Activated CD4-positive, CD25-positive, alpha-beta regulatory T cell treated with anti-CD3 and anti-CD28 coated beads, Interleukin-2, amount 50 U/mL, for 16 hours (primary cell): Measurements from ENCODE around the gene MPP7.

Experiments used
- DNase-seq: peaks from one replicate; pipeline ENCODE4 v3.0.0-alpha.2; 2020; ENCODE audit warnings: low read depth, low spot score

Gene MPP7

GRCh38 chr10:28269842-28270456 lies 32.9 kb downstream of the MPP7 start:
- no peak for DNase-seq

DNA sequence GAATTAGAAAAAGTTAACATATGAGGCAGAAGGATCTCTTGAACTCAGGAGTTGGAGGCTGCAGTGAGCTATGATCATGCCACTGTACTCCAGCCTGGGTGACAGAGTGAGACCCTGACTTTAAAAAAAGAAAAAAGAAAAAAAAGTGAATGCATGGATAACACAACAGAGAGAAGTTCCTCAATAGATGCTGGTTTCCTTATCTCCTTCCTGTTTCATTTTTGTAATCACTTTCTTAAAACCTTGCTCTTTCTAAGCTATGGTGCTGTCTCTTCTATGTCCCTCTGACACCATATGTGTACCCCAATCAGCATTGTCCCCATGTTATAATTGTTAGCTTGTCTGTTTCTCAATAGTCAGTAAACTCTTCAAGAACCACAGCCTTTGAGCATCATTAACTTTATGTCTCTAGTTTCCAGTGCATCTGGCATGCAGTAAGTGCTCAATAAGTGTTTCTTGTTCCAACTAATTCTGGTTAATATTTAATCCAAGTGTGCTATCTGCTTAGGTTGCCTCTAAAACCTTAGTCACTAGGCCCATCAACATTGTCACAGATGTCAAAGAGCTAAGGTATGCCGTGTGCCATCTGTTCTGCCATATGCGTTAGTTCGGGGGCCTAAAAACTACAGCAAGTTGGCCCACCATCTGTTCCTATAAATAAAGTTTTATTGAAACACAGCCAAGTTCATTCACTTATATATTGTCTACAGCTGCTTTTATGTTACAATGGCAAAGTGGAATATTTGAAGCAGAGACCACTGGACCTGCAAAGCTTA lies 36.2 kb downstream of the MPP7 start:
- DNase-seq = no peak

DNA sequence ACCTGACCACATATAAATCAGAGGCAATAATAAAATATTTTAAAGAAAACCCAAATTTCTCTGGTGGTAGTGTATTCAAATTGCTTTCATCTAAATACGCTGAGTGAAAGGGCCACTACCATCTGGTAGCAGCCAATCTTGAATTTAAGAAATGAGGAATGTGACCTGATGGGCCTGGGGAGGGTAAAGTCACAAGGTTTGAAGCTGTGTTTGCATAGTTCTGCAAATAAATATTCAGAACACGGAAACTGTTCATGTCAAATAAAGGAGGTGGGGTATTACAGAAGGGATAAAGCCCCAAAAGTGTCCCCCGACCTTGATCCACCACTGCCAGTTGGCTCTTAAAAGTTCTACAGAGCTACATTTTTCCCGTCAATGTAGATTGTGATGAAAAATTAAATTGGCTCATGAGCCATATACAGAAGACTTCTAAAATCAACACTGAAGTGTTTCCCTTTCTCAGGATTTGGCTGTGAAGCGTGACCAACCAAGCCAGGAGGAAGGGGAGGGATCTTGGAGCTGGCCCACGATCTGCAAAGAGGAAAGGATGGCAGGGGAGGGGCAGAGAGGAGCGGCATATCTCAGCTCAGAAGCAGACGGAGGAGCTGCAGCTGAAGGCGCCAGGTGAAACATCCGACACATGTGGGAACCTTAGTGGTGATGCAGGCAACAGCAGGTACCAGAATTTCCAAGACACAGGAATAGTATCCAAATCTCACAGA lies 39.6 kb downstream of the MPP7 start:
- no peak for DNase-seq

DNA sequence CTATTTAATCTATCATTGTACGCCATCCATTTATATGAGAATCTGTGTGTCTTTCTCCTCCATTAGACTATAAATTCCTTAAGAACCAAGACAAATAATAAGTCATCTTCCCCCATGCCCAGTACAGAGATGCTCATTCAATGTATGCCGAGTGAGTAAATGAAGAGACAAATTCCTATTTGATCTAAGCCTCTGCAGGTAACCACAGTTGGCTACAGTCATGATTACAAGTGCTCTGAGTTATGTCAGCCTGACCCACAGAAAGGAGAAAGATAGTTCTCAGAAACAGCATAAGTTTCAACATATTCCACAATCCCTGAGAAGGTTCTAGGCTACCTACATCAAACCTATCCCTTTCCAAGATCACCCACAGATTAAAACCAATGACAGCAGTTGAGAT lies 46.1 kb downstream of the MPP7 start:
- DNase-seq = no peak

GRCh38 chr10:28254290-28254985 lies 48.4 kb downstream of the MPP7 start:
- DNase-seq = no peak

- no peak for DNase-seq
Measured at GRCh38 chr10:28253169-28253785, 49.6 kb downstream of the MPP7 start.
